SK-N-SH treated with all-trans-retinoic acid at 6 μM for 48 hours (cell line): Measurements from ENCODE around the gene ZBTB39.

Experiments
- ATAC-seq: fragments of 200-7000 bp; cut with Tn5 transposase; 3 replicates; pipeline ENCODE4 v1.9.1; 2020; ENCODE audit warnings: mild to moderate bottlenecking, moderate library complexity
- ARNTL ChIP-seq: fragments of 450-650 bp; formaldehyde crosslinking; IDR thresholded peaks from 2 replicates; pipeline ENCODE4 v1.5.0; 2020; ENCODE audit warnings: low read depth, mild to moderate bottlenecking, moderate library complexity, borderline replicate concordance
- BACH2 ChIP-seq: fragments of 250-450 bp; sonication (Bioruptor Pico); IDR thresholded peaks from 2 replicates; pipeline ENCODE4 v1.9.0; 2021; ENCODE audit warnings: mild to moderate bottlenecking, borderline replicate concordance
- CSDC2 ChIP-seq: fragments of 250-450 bp; sonication (Bioruptor Pico); IDR thresholded peaks from 2 replicates; pipeline ENCODE4 v1.5.0; 2020; ENCODE audit warnings: mild to moderate bottlenecking, moderate library complexity
- ESRRG ChIP-seq: fragments of 250-450 bp; sonication (Bioruptor Pico); IDR thresholded peaks from 2 replicates; pipeline ENCODE4 v1.6.1; 2021; ENCODE audit warnings: mild to moderate bottlenecking
- GLIS3 ChIP-seq: fragments of 250-450 bp; sonication (Bioruptor Pico); IDR thresholded peaks from 2 replicates; pipeline ENCODE4 v1.5.0; 2020; ENCODE audit warnings: mild to moderate bottlenecking, moderate library complexity
- ISL1 ChIP-seq: fragments of 250-450 bp; sonication (Bioruptor Pico); IDR thresholded peaks from 2 replicates; pipeline ENCODE4 v2.1.2; 2022; ENCODE audit warnings: mild to moderate bottlenecking, moderate library complexity
- OSR1 ChIP-seq: fragments of 250-450 bp; sonication (Bioruptor Pico); IDR thresholded peaks from 2 replicates; pipeline ENCODE4 v1.8.0; 2022; ENCODE audit warnings: moderate library complexity, mild to moderate bottlenecking, inconsistent platforms
- PPARA ChIP-seq: fragments of 250-450 bp; sonication (Bioruptor Pico); IDR thresholded peaks from 2 replicates; pipeline ENCODE4 v1.5.0; 2020; ENCODE audit warnings: mild to moderate bottlenecking, borderline replicate concordance
- RARB ChIP-seq: fragments of 250-450 bp; sonication (Bioruptor Pico); IDR thresholded peaks from 2 replicates; pipeline ENCODE4 v1.8.0; 2021; ENCODE audit warnings: mild to moderate bottlenecking, moderate library complexity
- TCF4 ChIP-seq: fragments of 250-450 bp; sonication (Bioruptor Pico); IDR thresholded peaks from 2 replicates; pipeline ENCODE4 v1.8.0; 2021; ENCODE audit warnings: mild to moderate bottlenecking, moderate library complexity, borderline replicate concordance
- TOX ChIP-seq: fragments of 250-450 bp; sonication (Bioruptor Pico); IDR thresholded peaks from 2 replicates; pipeline ENCODE4 v1.8.0; 2021; ENCODE audit warnings: mild to moderate bottlenecking, moderate library complexity, borderline replicate concordance
- ZC3H10 ChIP-seq: fragments of 250-450 bp; sonication (Bioruptor Pico); IDR thresholded peaks from 2 replicates; pipeline ENCODE4 v1.5.1; 2021; ENCODE audit warnings: mild to moderate bottlenecking, moderate library complexity
- ZFP3 ChIP-seq: fragments of 250-450 bp; sonication (Bioruptor Pico); IDR thresholded peaks from 2 replicates; pipeline ENCODE4 v1.5.0; 2020; ENCODE audit warnings: mild to moderate bottlenecking, moderate library complexity
- ZFP30 ChIP-seq: fragments of 450-650 bp; formaldehyde crosslinking; IDR thresholded peaks from 2 replicates; pipeline ENCODE4 v1.5.0; 2022; ENCODE audit warnings: mild to moderate bottlenecking, moderate library complexity
- ZNF565 ChIP-seq: fragments of 450-650 bp; formaldehyde crosslinking; conservative IDR thresholded peaks from 2 replicates; pipeline ENCODE4 v1.5.0; 2020; ENCODE audit warnings: low read depth, mild to moderate bottlenecking, moderate library complexity
- ZNF8 ChIP-seq: fragments of 450-650 bp; formaldehyde crosslinking; IDR thresholded peaks from 2 replicates; pipeline ENCODE4 v1.5.0; 2020; ENCODE audit warnings: mild to moderate bottlenecking, moderate library complexity
- TF ChIP-seq, protein P1 (sequence below): fragments of 250-450 bp; sonication (Bioruptor Pico); IDR thresholded peaks from 2 replicates; pipeline ENCODE4 v1.5.0; 2020; ENCODE audit warnings: mild to moderate bottlenecking, moderate library complexity
- TF ChIP-seq, protein P2 (sequence below): fragments of 250-450 bp; sonication (Bioruptor Pico); IDR thresholded peaks from 2 replicates; pipeline ENCODE4 v1.8.0; 2020; ENCODE audit warnings: mild to moderate bottlenecking, moderate library complexity, borderline replicate concordance
- TF ChIP-seq, protein P3 (sequence below): fragments of 250-450 bp; sonication (Bioruptor Pico); IDR thresholded peaks from 2 replicates; pipeline ENCODE4 v1.5.1; 2020; ENCODE audit warnings: low read depth, mild to moderate bottlenecking, moderate library complexity
- TF ChIP-seq, protein P4 (sequence below): fragments of 250-450 bp; sonication (Bioruptor Pico); IDR thresholded peaks from 2 replicates; pipeline ENCODE4 v1.8.0; 2021; ENCODE audit warnings: low read depth, mild to moderate bottlenecking, moderate library complexity, borderline replicate concordance
- TF ChIP-seq, protein P5 (sequence below): fragments of 250-450 bp; sonication (Bioruptor Pico); IDR thresholded peaks from 2 replicates; pipeline ENCODE4 v1.5.1; 2021; ENCODE audit warnings: mild to moderate bottlenecking, moderate library complexity

The ZBTB39 gene

DNA sequence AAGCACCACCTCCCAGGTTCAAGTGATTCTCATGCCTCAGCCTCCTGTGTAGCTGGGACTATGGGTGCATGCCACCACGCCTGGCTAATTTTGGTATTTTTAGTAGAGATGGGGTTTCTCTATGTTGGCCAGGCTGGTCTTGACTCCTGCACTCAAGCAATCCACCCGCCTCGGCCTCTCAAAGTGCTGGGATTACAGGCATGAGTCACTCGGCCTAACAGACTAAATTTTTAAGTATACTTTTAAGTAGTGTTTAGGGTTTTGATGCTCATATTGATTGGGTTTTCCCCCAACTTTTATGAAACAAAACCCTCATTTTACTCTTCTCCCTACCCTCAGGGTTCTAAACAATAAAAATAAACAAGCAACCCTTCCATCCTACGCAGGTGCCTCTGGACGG, 38.1 kb upstream of the ZBTB39 start:
- no peak for TF ChIP-seq RARB (CRISPR knock-in tag)
- no peak for TF ChIP-seq BACH2 (CRISPR knock-in tag)
- no peak for TF ChIP-seq ZC3H10 (CRISPR knock-in tag)
- TF ChIP-seq, protein P1, sequence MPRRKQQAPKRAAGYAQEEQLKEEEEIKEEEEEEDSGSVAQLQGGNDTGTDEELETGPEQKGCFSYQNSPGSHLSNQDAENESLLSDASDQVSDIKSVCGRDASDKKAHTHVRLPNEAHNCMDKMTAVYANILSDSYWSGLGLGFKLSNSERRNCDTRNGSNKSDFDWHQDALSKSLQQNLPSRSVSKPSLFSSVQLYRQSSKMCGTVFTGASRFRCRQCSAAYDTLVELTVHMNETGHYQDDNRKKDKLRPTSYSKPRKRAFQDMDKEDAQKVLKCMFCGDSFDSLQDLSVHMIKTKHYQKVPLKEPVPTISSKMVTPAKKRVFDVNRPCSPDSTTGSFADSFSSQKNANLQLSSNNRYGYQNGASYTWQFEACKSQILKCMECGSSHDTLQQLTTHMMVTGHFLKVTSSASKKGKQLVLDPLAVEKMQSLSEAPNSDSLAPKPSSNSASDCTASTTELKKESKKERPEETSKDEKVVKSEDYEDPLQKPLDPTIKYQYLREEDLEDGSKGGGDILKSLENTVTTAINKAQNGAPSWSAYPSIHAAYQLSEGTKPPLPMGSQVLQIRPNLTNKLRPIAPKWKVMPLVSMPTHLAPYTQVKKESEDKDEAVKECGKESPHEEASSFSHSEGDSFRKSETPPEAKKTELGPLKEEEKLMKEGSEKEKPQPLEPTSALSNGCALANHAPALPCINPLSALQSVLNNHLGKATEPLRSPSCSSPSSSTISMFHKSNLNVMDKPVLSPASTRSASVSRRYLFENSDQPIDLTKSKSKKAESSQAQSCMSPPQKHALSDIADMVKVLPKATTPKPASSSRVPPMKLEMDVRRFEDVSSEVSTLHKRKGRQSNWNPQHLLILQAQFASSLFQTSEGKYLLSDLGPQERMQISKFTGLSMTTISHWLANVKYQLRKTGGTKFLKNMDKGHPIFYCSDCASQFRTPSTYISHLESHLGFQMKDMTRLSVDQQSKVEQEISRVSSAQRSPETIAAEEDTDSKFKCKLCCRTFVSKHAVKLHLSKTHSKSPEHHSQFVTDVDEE (CRISPR knock-in tag), result no peak
- TF ChIP-seq ISL1, result no peak
- ATAC-seq, result no peak

DNA sequence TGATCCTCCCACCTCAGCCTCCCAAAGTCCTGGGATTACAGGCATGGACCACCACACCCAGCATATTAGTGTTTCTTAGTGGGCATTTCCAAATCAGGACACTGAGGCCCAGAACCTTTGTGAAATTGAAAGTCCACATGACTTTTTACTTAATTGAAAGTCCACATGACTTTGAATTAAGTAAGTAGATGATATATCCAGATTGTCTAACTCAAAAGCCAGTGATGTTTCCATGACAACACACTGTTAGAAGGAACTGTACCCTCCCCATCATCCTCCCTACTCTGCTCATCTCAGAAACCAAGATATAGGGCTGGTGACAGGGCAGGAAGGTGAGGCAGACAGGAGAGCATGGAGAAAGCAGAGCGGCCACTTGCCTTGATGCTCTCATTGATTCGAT, 36.3 kb upstream of the ZBTB39 start:
- no peak for TF ChIP-seq ZC3H10 (CRISPR knock-in tag)
- TF ChIP-seq, protein P2, sequence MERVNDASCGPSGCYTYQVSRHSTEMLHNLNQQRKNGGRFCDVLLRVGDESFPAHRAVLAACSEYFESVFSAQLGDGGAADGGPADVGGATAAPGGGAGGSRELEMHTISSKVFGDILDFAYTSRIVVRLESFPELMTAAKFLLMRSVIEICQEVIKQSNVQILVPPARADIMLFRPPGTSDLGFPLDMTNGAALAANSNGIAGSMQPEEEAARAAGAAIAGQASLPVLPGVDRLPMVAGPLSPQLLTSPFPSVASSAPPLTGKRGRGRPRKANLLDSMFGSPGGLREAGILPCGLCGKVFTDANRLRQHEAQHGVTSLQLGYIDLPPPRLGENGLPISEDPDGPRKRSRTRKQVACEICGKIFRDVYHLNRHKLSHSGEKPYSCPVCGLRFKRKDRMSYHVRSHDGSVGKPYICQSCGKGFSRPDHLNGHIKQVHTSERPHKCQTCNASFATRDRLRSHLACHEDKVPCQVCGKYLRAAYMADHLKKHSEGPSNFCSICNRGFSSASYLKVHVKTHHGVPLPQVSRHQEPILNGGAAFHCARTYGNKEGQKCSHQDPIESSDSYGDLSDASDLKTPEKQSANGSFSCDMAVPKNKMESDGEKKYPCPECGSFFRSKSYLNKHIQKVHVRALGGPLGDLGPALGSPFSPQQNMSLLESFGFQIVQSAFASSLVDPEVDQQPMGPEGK (CRISPR knock-in tag), result no peak
- TF ChIP-seq TCF4 (CRISPR knock-in tag), result no peak
- TF ChIP-seq BACH2 (CRISPR knock-in tag), result no peak
- no peak for TF ChIP-seq ARNTL (CRISPR knock-in tag)
- TF ChIP-seq PPARA (CRISPR knock-in tag), result no peak
- no peak for TF ChIP-seq GLIS3 (CRISPR knock-in tag)
- no peak for TF ChIP-seq ZFP30 (CRISPR knock-in tag)
- TF ChIP-seq, protein P3, sequence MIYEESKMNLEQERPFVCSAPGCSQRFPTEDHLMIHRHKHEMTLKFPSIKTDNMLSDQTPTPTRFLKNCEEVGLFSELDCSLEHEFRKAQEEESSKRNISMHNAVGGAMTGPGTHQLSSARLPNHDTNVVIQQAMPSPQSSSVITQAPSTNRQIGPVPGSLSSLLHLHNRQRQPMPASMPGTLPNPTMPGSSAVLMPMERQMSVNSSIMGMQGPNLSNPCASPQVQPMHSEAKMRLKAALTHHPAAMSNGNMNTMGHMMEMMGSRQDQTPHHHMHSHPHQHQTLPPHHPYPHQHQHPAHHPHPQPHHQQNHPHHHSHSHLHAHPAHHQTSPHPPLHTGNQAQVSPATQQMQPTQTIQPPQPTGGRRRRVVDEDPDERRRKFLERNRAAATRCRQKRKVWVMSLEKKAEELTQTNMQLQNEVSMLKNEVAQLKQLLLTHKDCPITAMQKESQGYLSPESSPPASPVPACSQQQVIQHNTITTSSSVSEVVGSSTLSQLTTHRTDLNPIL, result no peak
- TF ChIP-seq RARB (CRISPR knock-in tag), result no peak
- TF ChIP-seq ZNF565 (CRISPR knock-in tag), result no peak
- no peak for TF ChIP-seq TOX (CRISPR knock-in tag)
- TF ChIP-seq ISL1, result no peak
- no peak for TF ChIP-seq ZNF8
- TF ChIP-seq CSDC2 (CRISPR knock-in tag), result no peak
- no peak for TF ChIP-seq ZFP3
- TF ChIP-seq, protein P4, sequence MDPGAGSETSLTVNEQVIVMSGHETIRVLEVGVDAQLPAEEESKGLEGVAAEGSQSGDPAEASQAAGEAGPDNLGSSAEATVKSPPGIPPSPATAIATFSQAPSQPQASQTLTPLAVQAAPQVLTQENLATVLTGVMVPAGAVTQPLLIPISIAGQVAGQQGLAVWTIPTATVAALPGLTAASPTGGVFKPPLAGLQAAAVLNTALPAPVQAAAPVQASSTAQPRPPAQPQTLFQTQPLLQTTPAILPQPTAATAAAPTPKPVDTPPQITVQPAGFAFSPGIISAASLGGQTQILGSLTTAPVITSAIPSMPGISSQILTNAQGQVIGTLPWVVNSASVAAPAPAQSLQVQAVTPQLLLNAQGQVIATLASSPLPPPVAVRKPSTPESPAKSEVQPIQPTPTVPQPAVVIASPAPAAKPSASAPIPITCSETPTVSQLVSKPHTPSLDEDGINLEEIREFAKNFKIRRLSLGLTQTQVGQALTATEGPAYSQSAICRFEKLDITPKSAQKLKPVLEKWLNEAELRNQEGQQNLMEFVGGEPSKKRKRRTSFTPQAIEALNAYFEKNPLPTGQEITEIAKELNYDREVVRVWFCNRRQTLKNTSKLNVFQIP, result no peak
- no peak for TF ChIP-seq ESRRG (CRISPR knock-in tag)

DNA sequence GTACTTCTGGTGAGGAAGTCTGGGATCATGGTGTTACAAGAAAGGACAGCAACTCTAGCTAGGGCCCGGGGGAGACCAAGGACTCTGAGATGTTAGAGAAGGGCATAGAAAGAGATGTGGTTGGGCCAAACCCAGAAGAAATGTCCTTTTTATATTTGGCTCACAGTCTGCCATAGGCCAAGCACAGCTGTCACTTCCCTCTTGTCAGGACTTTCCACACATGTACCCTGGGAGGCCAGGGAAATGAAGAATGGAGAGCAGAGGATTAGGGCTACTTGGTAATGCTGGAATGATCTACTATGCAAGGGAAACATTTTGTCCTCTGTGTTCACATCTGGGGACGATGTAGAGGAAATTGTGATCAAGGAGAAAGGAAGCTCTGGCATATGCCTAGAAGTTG, 34.4 kb upstream of the ZBTB39 start:
- TF ChIP-seq PPARA (CRISPR knock-in tag) (no peak), ESRRG (CRISPR knock-in tag) (no peak)
- ATAC-seq, result no peak

More for the DNA sequence above, 36.3 kb upstream of the ZBTB39 start:
- ATAC-seq, result no peak

DNA sequence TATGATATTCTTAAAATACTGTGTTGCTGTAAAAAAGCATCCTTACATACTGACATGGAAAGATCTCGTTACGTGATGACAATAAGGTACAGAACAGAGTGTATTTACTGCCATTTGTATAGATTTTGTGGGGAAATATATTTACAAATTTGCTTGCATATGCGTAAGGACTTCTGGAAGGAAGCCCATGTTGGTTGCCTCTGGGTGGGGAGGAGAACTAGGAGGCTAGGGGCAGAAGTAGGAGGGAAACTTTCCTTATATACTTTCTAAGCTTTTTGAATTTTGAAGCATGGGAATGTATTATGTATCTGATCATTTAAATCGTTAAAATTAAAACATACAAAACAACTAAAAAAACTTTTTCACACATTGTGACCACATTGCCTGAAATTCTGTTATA, 33.9 kb upstream of the ZBTB39 start:
- no peak for TF ChIP-seq BACH2 (CRISPR knock-in tag)
- TF ChIP-seq, protein P4, result no peak
- TF ChIP-seq ZFP30 (CRISPR knock-in tag), result no peak
- TF ChIP-seq, protein P1 (CRISPR knock-in tag), result no peak
- TF ChIP-seq RARB (CRISPR knock-in tag), result no peak
- no peak for TF ChIP-seq ZNF565 (CRISPR knock-in tag)
- no peak for TF ChIP-seq OSR1 (CRISPR knock-in tag)
- no peak for TF ChIP-seq TOX (CRISPR knock-in tag)
- no peak for TF ChIP-seq ARNTL (CRISPR knock-in tag)
- no peak for TF ChIP-seq ZNF8
- no peak for TF ChIP-seq ISL1
- TF ChIP-seq ZFP3, result no peak
- TF ChIP-seq, protein P5, sequence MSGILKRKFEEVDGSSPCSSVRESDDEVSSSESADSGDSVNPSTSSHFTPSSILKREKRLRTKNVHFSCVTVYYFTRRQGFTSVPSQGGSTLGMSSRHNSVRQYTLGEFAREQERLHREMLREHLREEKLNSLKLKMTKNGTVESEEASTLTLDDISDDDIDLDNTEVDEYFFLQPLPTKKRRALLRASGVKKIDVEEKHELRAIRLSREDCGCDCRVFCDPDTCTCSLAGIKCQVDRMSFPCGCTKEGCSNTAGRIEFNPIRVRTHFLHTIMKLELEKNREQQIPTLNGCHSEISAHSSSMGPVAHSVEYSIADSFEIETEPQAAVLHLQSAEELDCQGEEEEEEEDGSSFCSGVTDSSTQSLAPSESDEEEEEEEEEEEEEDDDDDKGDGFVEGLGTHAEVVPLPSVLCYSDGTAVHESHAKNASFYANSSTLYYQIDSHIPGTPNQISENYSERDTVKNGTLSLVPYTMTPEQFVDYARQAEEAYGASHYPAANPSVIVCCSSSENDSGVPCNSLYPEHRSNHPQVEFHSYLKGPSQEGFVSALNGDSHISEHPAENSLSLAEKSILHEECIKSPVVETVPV (CRISPR knock-in tag), result no peak
- TF ChIP-seq, all 23 proteins: peak for 0
- no peak for ATAC-seq
